CD14-positive monocyte (primary cell): ENCODE measurements around the gene KCNQ1. TPM values are rescaled to one million over a fixed set of nuclear protein-coding genes. Genes with fewer than 3 reads are reported as not detected.

ENCODE experiments used
- DNase-seq, 3 donors: peaks; one replicate each; pipeline ENCODE4 v3.0.0-alpha.2; 2011 to 2022
- H2AFZ ChIP-seq: 2 replicates; pipeline ENCODE4 v1.6.0; 2012; ENCODE audit warnings: mild to moderate bottlenecking, low read depth, low read length, inconsistent platforms; ENCODE audit not compliant: insufficient read depth, poor library complexity, severe bottlenecking
- H3K27ac ChIP-seq, 2 donors: 1 replicate in 1 of 2; 2 replicates in 1 of 2; pipeline ENCODE4 v1.5.1; 2012 to 2013; ENCODE audit warnings: low read length in 2 of 2, control low read depth in 1 of 2, inconsistent platforms in 1 of 2, low read depth in 1 of 2, mild to moderate bottlenecking in 1 of 2
- H3K27me3 ChIP-seq, 2 donors: one replicate each; pipeline versions ENCODE4 v1.6.0 to v1.6.1; 2011 to 2013; ENCODE audit warnings: low read length in 2 of 2; ENCODE audit not compliant: control insufficient read depth in 2 of 2, insufficient read depth in 2 of 2
- H3K36me3 ChIP-seq, 2 donors: replicated peaks in 1 of 2; 1 replicate in 1 of 2; 2 replicates in 1 of 2; pipeline versions ENCODE4 v1.5.1 to v1.6.1; 2012 to 2013; ENCODE audit warnings: low read length in 2 of 2, control low read depth in 1 of 2, inconsistent platforms in 1 of 2, mild to moderate bottlenecking in 1 of 2; ENCODE audit not compliant: insufficient read depth in 2 of 2, control insufficient read depth in 1 of 2
- H3K4me1 ChIP-seq, 2 donors: 1 replicate in 1 of 2; 2 replicates in 1 of 2; pipeline versions ENCODE4 v1.5.1 to v1.6.1; 2012 to 2013; ENCODE audit warnings: low read length in 2 of 2, control low read depth in 1 of 2, inconsistent platforms in 1 of 2, mild to moderate bottlenecking in 1 of 2, moderate library complexity in 1 of 2; ENCODE audit not compliant: insufficient read depth in 2 of 2, control insufficient read depth in 1 of 2
- H3K4me2 ChIP-seq: replicated peaks from 2 replicates; pipeline ENCODE3; 2012; ENCODE audit warnings: low read length, moderate library complexity, mild to moderate bottlenecking; ENCODE audit not compliant: poor library complexity, severe bottlenecking; ENCODE audit errors: extremely low read depth
- H3K4me3 ChIP-seq, 3 experiments: fragments of 200-600 bp in 1 of 3; sonication (generic) in 1 of 3; replicated peaks in 1 of 3; 1 replicate in 2 of 3; 2 replicates in 1 of 3; pipeline ENCODE4 v1.5.1; 2011 to 2013; ENCODE audit warnings: low read length in 3 of 3, mild to moderate bottlenecking in 3 of 3, control low read depth in 2 of 3, low read depth in 2 of 3, inconsistent platforms in 1 of 3, moderate library complexity in 1 of 3
- H3K79me2 ChIP-seq: 2 replicates; pipeline ENCODE4 v1.6.0; 2012; ENCODE audit warnings: mild to moderate bottlenecking, control low read depth, inconsistent platforms, low read length, moderate library complexity; ENCODE audit not compliant: insufficient read depth
- H3K9ac ChIP-seq: 2 replicates; pipeline ENCODE4 v1.6.0; 2017; ENCODE audit warnings: low read length, mild to moderate bottlenecking; ENCODE audit not compliant: insufficient read depth, poor library complexity, severe bottlenecking
- H3K9me3 ChIP-seq, 2 donors: replicated peaks in 1 of 2; 1 replicate in 1 of 2; 2 replicates in 1 of 2; pipeline versions ENCODE4 v1.5.1 to v1.6.1; 2012 to 2013; ENCODE audit warnings: low read length in 2 of 2, control low read depth in 1 of 2; ENCODE audit not compliant: control insufficient read depth in 1 of 2, insufficient read depth in 1 of 2
- H4K20me1 ChIP-seq: 2 replicates; pipeline ENCODE4 v1.6.0; 2012; ENCODE audit warnings: mild to moderate bottlenecking, low read length, control low read depth, moderate library complexity; ENCODE audit not compliant: insufficient read depth
- H3K27ac Mint-ChIP-seq, 7 donors: one replicate each; pipeline ENCODE4 v1.8.0; 2020; ENCODE audit warnings: mild to moderate bottlenecking in 7 of 7, mixed read lengths in 7 of 7, moderate library complexity in 6 of 7, inconsistent platforms in 2 of 7
- H3K27me3 Mint-ChIP-seq, 3 donors: one replicate each; pipeline ENCODE4 v1.8.0; 2021 to 2022; ENCODE audit warnings: low read depth in 3 of 3, mild to moderate bottlenecking in 3 of 3, mixed read lengths in 3 of 3, moderate library complexity in 3 of 3, inconsistent platforms in 1 of 3
- H3K36me3 Mint-ChIP-seq, 2 donors: one replicate each; pipeline ENCODE4 v1.8.0; 2020; ENCODE audit warnings: mixed read lengths in 2 of 2, inconsistent platforms in 1 of 2, mild to moderate bottlenecking in 1 of 2
- H3K4me1 Mint-ChIP-seq: one replicate; pipeline ENCODE4 v1.8.0; 2020; ENCODE audit warnings: mild to moderate bottlenecking, mixed read lengths
- H3K4me3 Mint-ChIP-seq, 2 donors: one replicate each; pipeline ENCODE4 v1.8.0; 2020; ENCODE audit warnings: mild to moderate bottlenecking in 2 of 2, mixed read lengths in 2 of 2, moderate library complexity in 1 of 2
- H3K9me3 Mint-ChIP-seq, 7 donors: one replicate each; pipeline ENCODE4 v1.8.0; 2020 to 2022; ENCODE audit warnings: mixed read lengths in 7 of 7, mild to moderate bottlenecking in 6 of 7, moderate library complexity in 6 of 7, inconsistent platforms in 2 of 7
- WGBS: methylation state at CpG from one replicate; pipeline ENCODE4 v1.1.5; 2013; ENCODE audit warnings: missing lambda C conversion rate; ENCODE audit not compliant: insufficient coverage; 5-methylcytosine and 5-hydroxymethylcytosine counted together
- intact Hi-C, 2 donors: fragments of 100-400 bp; cut with micrococcal nuclease; formaldehyde crosslinking; loops; one replicate each; pipeline versions ENCODE4 v1.15.0 to v1.15.1; 2023
- polyA plus RNA-seq, 3 donors: library from polyadenylated mRNA; depleted of rRNA in 1 of 3; unstranded in 2 of 3; stranded (reverse) in 1 of 3; fragments of 300-500 nt in 2 of 3; fragments of >200 nt in 1 of 3; fragmentation: Illumina TruSeq in 2 of 3; gene quantifications; 1 replicate in 2 of 3; 2 replicates in 1 of 3; pipeline ENCODE4 v1.2.3, GENCODE V29; 2012 to 2021
- TF ChIP-seq, protein P1 (sequence below): fragments of 200-600 bp; IDR thresholded peaks from one replicate; pipeline ENCODE4 v1.8.0; 2022; ENCODE audit warnings: antibody characterized with exemption, mild to moderate bottlenecking

Gene KCNQ1
- polyA plus RNA-seq, 3 donors = 14.9 to 31.8 (median 21.6) TPM

DNA sequence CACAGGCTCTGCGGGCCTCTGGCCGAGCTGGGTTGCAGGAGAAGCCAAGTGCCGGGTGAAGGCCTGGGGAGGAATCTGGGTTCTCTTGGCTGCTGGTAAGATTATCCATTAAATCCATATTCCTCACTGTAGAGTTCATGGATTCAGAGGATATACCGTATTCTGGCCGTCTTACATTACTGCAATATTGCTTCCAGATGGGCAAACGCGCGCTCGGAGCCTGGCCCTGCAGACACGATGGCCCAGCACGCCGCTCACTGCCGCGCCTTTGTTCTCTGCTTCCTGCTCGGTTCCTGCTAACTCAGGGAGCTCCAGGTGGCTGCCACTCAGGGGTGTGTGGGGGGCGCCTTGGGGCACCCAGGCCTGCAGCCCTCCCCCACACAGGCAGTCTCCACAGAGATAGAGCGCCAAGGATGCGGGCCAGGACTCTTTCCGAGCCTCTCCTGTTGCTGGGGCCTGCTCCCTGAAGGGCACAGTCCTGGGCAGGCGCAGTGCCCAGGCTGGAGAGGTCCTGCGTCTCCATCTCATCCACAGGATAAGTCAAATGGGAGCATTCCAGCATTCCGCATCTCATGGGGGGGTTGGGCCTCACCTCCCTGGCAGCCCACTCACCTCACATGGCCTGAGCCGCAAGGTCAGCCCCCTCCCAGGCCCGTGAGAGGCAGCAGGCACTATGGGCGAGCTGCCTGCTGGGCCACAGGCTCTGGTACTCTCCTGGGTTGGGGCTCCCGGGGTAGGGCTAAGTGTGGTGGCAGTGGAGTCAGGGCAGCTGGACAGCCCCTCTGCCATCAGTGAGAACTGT is 269.1 kb downstream of the KCNQ1 start:
- Mint-ChIP-seq H3K36me3 (peaks cover 26 to 35% of the 10 kb centered on the region in 2 donors), H3K4me1 (peaks cover 7% of the 10 kb centered on the region), H3K9me3 (peaks cover 0 to 2% (median 0%) of the 10 kb centered on the region in 7 donors), H3K4me3 (no peak overlapping the region), H3K27me3 (no peaks in the 10 kb centered on the region), H3K27ac (peak overlapping the region in 1 of 7 donors; percentile 73)
- Histone ChIP-seq H2AFZ (no peak overlapping the region), H3K27me3 (no peaks in the 10 kb centered on the region), H3K4me1 (no peaks in the 10 kb centered on the region), H3K4me3 (no peak overlapping the region), H3K9ac (no peak overlapping the region), H3K9me3 (no peaks in the 10 kb centered on the region), H3K36me3 (peaks cover 7 to 25% of the 10 kb centered on the region in 2 donors), H3K79me2 (no peaks in the 10 kb centered on the region), H3K4me2 (no peak overlapping the region), H3K27ac (no peak overlapping the region), H4K20me1 (peaks cover 85% of the 10 kb centered on the region)
- no peak for DNase-seq
- WGBS = 96% methylated on average over 21 of the region's 26 CpGs
- intact Hi-C loops = no loop called here
- TF ChIP-seq, protein P1, sequence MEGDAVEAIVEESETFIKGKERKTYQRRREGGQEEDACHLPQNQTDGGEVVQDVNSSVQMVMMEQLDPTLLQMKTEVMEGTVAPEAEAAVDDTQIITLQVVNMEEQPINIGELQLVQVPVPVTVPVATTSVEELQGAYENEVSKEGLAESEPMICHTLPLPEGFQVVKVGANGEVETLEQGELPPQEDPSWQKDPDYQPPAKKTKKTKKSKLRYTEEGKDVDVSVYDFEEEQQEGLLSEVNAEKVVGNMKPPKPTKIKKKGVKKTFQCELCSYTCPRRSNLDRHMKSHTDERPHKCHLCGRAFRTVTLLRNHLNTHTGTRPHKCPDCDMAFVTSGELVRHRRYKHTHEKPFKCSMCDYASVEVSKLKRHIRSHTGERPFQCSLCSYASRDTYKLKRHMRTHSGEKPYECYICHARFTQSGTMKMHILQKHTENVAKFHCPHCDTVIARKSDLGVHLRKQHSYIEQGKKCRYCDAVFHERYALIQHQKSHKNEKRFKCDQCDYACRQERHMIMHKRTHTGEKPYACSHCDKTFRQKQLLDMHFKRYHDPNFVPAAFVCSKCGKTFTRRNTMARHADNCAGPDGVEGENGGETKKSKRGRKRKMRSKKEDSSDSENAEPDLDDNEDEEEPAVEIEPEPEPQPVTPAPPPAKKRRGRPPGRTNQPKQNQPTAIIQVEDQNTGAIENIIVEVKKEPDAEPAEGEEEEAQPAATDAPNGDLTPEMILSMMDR = no peak

DNA sequence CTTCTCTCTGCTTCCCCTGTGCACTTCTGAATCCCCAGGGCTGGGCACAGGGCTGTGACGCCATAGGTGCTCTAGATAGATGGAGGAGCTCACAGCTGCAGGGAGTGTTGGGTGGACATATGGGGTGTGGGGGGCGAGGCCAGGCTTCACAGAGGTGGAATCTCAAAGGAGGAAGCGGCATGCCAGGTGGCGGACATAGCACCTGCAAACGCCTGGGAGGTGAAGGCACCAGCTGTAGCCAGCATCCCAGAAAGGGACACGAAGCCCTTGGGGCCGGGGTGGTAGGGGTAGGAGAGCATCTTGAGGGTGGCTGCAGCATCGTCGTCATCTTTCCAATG is 269.6 kb downstream of the KCNQ1 start:
- Histone ChIP-seq H2AFZ (no peak overlapping the region), H3K4me1 (no peaks in the 10 kb centered on the region), H3K27me3 (no peaks in the 10 kb centered on the region), H3K9ac (no peak overlapping the region), H3K4me2 (no peak overlapping the region), H3K9me3 (no peaks in the 10 kb centered on the region), H3K36me3 (peaks cover 7 to 25% of the 10 kb centered on the region in 2 donors), H3K4me3 (no peak overlapping the region), H3K27ac (no peak overlapping the region), H3K79me2 (no peaks in the 10 kb centered on the region), H4K20me1 (peaks cover 83% of the 10 kb centered on the region)
- intact Hi-C loops = no loop called here
- no peak for DNase-seq
- Mint-ChIP-seq H3K27me3 (no peaks in the 10 kb centered on the region), H3K4me3 (no peak overlapping the region), H3K4me1 (peaks cover 4% of the 10 kb centered on the region), H3K9me3 (peaks cover 0 to 2% (median 0%) of the 10 kb centered on the region in 7 donors), H3K27ac (peak overlapping the region in 1 of 7 donors; percentile 73), H3K36me3 (peaks cover 28 to 39% of the 10 kb centered on the region in 2 donors)
- 92% methylated on average over 9 of the region's 9 CpGs for WGBS
- TF ChIP-seq, protein P1 = no peak
